Mesodermal cell (in vitro differentiated cells): ENCODE measurements around the gene SERPINA5.
"Not testable (repeated sequence)": the region's sequence is repeated elsewhere in the genome, so short reads cannot be mapped to it uniquely, and the experiment has no call there.

Experiments
- H3K27ac ChIP-seq: 2 replicates; pipeline ENCODE4 v1.7.0; 2013; ENCODE audit warnings: mild to moderate bottlenecking, low read depth, low read length, moderate library complexity; ENCODE audit not compliant: severe bottlenecking
- H3K36me3 ChIP-seq: 2 replicates; pipeline ENCODE4 v1.7.1; 2013; ENCODE audit warnings: mild to moderate bottlenecking, low read length, moderate library complexity; ENCODE audit not compliant: control insufficient read depth, insufficient read depth
- H3K4me1 ChIP-seq: one replicate; pipeline ENCODE4 v1.7.1; 2013; ENCODE audit warnings: mild to moderate bottlenecking, low read length; ENCODE audit not compliant: insufficient read depth, control insufficient read depth, poor library complexity, severe bottlenecking
- H3K4me3 ChIP-seq: 2 replicates; pipeline ENCODE4 v1.7.0; 2013; ENCODE audit warnings: low read length, control low read depth, mild to moderate bottlenecking; ENCODE audit not compliant: insufficient read depth, poor library complexity, severe bottlenecking; ENCODE audit errors: extremely low read depth
- H3K9me3 ChIP-seq: 2 replicates; pipeline ENCODE4 v1.7.1; 2013; ENCODE audit warnings: mild to moderate bottlenecking, low read length, moderate library complexity; ENCODE audit not compliant: control insufficient read depth
- WGBS, 2 experiments: methylation state at CpG; one replicate each; pipeline ENCODE4 v1.1.5; 2013; ENCODE audit warnings: missing lambda C conversion rate in 2 of 2; ENCODE audit not compliant: insufficient coverage in 2 of 2; 5-methylcytosine and 5-hydroxymethylcytosine counted together

Gene SERPINA5

GRCh38 chr14:94602722-94603121, 21.5 kb downstream of the SERPINA5 start:
- H3K4me1 ChIP-seq: peaks cover 27% of the 10 kb centered on the region
- H3K4me3 ChIP-seq: no peak overlapping the region
- H3K36me3 ChIP-seq: no peaks in the 10 kb centered on the region
- no peak overlapping the region for H3K27ac ChIP-seq
- H3K9me3 ChIP-seq: no peaks in the 10 kb centered on the region
- 86 to 95% methylated on average over 4 to 5 of the region's 5 CpGs for WGBS, 2 experiments

- WGBS, 2 experiments: no CpG with 5 or more reads among the region's 3 CpGs
- Histone ChIP-seq H3K36me3 (no peaks in the 10 kb centered on the region), H3K4me1 (peaks cover 16% of the 10 kb centered on the region), H3K27ac (no peak overlapping the region), H3K9me3 (no peaks in the 10 kb centered on the region), H3K4me3 (no peak overlapping the region)
These were observed 24.1 kb downstream of the SERPINA5 start for GRCh38 chr14:94605361-94605760.

- H3K27ac ChIP-seq, H3K36me3 ChIP-seq, H3K4me3 ChIP-seq, H3K9me3 ChIP-seq: not testable (repeated sequence)
- WGBS, 2 experiments: no CpG with 5 or more reads among the region's 1 CpG
- H3K4me1 ChIP-seq: peaks cover 10% of the 10 kb centered on the region
These were observed 27.7 kb downstream of the SERPINA5 start for GRCh38 chr14:94608966-94609365.

GRCh38 chr14:94611179-94611578, 30.0 kb downstream of the SERPINA5 start:
- peaks cover 10% of the 10 kb centered on the region for H3K4me1 ChIP-seq
- no peaks in the 10 kb centered on the region for H3K9me3 ChIP-seq
- H3K27ac ChIP-seq: no peak overlapping the region
- WGBS, 2 experiments: 60 to 100% methylated on average over 1 to 2 of the region's 5 CpGs
- no peaks in the 10 kb centered on the region for H3K36me3 ChIP-seq
- no peak overlapping the region for H3K4me3 ChIP-seq

- WGBS, 2 experiments: 90 to 100% methylated on average over 1 to 2 of the region's 4 CpGs
- no peak within 1 kb of the TSS for H3K4me3 ChIP-seq
- H3K36me3 ChIP-seq: no peaks in the 10 kb centered on the region
- no peak within 1 kb of the TSS for H3K27ac ChIP-seq
- peaks cover 10% of the 10 kb centered on the region for H3K4me1 ChIP-seq
- peaks cover 6% of the 10 kb centered on the region for H3K9me3 ChIP-seq
These were observed 30.9 kb downstream of the SERPINA5 start, which contains the start of gene SERPINA3 for GRCh38 chr14:94612174-94612573. SERPINA3 (plus strand) TSS chr14:94612391; CDS start chr14:94614442, 2,051 bp downstream.

- Histone ChIP-seq H3K4me1 (peaks cover 10% of the 10 kb centered on the region), H3K36me3 (no peaks in the 10 kb centered on the region), H3K4me3 (no peak overlapping the region), H3K27ac (no peak overlapping the region), H3K9me3 (peaks cover 12% of the 10 kb centered on the region)
- WGBS, 2 experiments: 64 to 71% methylated on average over 5 to 6 of the region's 9 CpGs
These were observed 31.6 kb downstream of the SERPINA5 start for GRCh38 chr14:94612580-94613554.

- peaks cover 21% of the 10 kb centered on the region for H3K9me3 ChIP-seq
- H3K4me1 ChIP-seq: peaks cover 10% of the 10 kb centered on the region
- 93 to 95% methylated on average over 18 to 19 of the region's 20 CpGs for WGBS, 2 experiments
- H3K27ac ChIP-seq: no peak overlapping the region
- no peaks in the 10 kb centered on the region for H3K36me3 ChIP-seq
- H3K4me3 ChIP-seq: no peak overlapping the region
These were observed 32.8 kb downstream of the SERPINA5 start for GRCh38 chr14:94613720-94614644.

- Histone ChIP-seq H3K27ac (no peak overlapping the region), H3K36me3 (no peaks in the 10 kb centered on the region), H3K4me3 (no peak overlapping the region), H3K4me1 (peaks cover 9% of the 10 kb centered on the region), H3K9me3 (peaks cover 27% of the 10 kb centered on the region)
- 94% methylated on average over 7 of the region's 7 CpGs for WGBS, 2 experiments
These were observed 33.6 kb downstream of the SERPINA5 start for GRCh38 chr14:94614802-94615201.

GRCh38 chr14:94615254-94615653, 34.0 kb downstream of the SERPINA5 start:
- Histone ChIP-seq H3K36me3 (no peaks in the 10 kb centered on the region), H3K4me3 (no peak overlapping the region), H3K27ac (no peak overlapping the region), H3K9me3 (peaks cover 27% of the 10 kb centered on the region), H3K4me1 (peaks cover 6% of the 10 kb centered on the region)
- 82 to 100% methylated on average over 1 to 3 of the region's 3 CpGs for WGBS, 2 experiments

GRCh38 chr14:94615823-94616570, 34.8 kb downstream of the SERPINA5 start:
- 88 to 93% methylated on average over 6 to 7 of the region's 8 CpGs for WGBS, 2 experiments
- H3K9me3 ChIP-seq: peaks cover 27% of the 10 kb centered on the region
- no peaks in the 10 kb centered on the region for H3K36me3 ChIP-seq
- no peak overlapping the region for H3K4me3 ChIP-seq
- no peak overlapping the region for H3K27ac ChIP-seq
- peaks cover 6% of the 10 kb centered on the region for H3K4me1 ChIP-seq
